KMS-11 (cell line): ENCODE measurements around the gene DIS3L2.

Source experiments
- H2AFZ ChIP-seq: fragments of 200-600 bp; sonication (generic); 2 replicates; pipeline ENCODE4 v1.6.1; 2016; ENCODE audit warnings: antibody characterized with exemption, mixed run types, low read depth
- H3K27ac ChIP-seq: fragments of 200-600 bp; sonication (generic); 2 replicates; pipeline ENCODE4 v1.6.1; 2016; ENCODE audit warnings: mild to moderate bottlenecking, mixed run types
- H3K27me3 ChIP-seq: fragments of 200-600 bp; sonication (generic); 2 replicates; pipeline ENCODE4 v1.6.1; 2017; ENCODE audit warnings: mild to moderate bottlenecking, low read depth, mixed run types, moderate library complexity; ENCODE audit not compliant: insufficient read depth
- H3K36me3 ChIP-seq: fragments of 200-600 bp; sonication (generic); 2 replicates; pipeline ENCODE4 v1.6.1; 2017; ENCODE audit warnings: mild to moderate bottlenecking, mixed run types; ENCODE audit not compliant: insufficient read depth
- H3K4me1 ChIP-seq: fragments of 200-600 bp; sonication (generic); 2 replicates; pipeline ENCODE4 v1.6.1; 2016; ENCODE audit warnings: mild to moderate bottlenecking, low read depth, mixed run types; ENCODE audit not compliant: poor library complexity, severe bottlenecking
- H3K4me2 ChIP-seq: fragments of 200-600 bp; sonication (generic); 2 replicates; pipeline ENCODE4 v1.7.0; 2016; ENCODE audit warnings: mild to moderate bottlenecking, mixed run types
- H3K4me3 ChIP-seq: fragments of 200-600 bp; sonication (generic); IDR thresholded peaks from 2 replicates; pipeline ENCODE4 v1.6.1; 2017; ENCODE audit warnings: low read depth, low read length, mixed read lengths; ENCODE audit not compliant: insufficient read depth
- H3K79me2 ChIP-seq: fragments of 200-600 bp; sonication (generic); 2 replicates; pipeline ENCODE4 v1.6.1; 2016; ENCODE audit warnings: low read depth, mixed run types; ENCODE audit not compliant: insufficient read depth
- H3K9ac ChIP-seq: fragments of 200-600 bp; sonication (generic); 2 replicates; pipeline ENCODE4 v1.6.1; 2016; ENCODE audit warnings: mild to moderate bottlenecking, mixed run types
- H4K20me1 ChIP-seq: fragments of 200-600 bp; sonication (generic); 2 replicates; pipeline ENCODE4 v1.6.1; 2016; ENCODE audit warnings: mild to moderate bottlenecking, mixed run types; ENCODE audit not compliant: insufficient read depth
- CTCF ChIP-seq: fragments of 200-600 bp; sonication (generic); conservative IDR thresholded peaks from 2 replicates; pipeline ENCODE4 v1.6.1; 2017; ENCODE audit warnings: low read depth, mild to moderate bottlenecking, antibody characterized with exemption, low read length, moderate library complexity, mixed read lengths

DIS3L2 gene

GRCh38 chr2:231934441-231935206 is 26.9 kb upstream of the DIS3L2 start:
- no peaks in the 10 kb centered on the region for H3K79me2 ChIP-seq
- peaks cover 14% of the 10 kb centered on the region for H3K4me1 ChIP-seq
- no peak overlapping the region for H3K9ac ChIP-seq
- no peak for TF ChIP-seq CTCF
- no peaks in the 10 kb centered on the region; the same call in 1 of the 2 replicates for H3K27me3 ChIP-seq
- no peaks in the 10 kb centered on the region for H4K20me1 ChIP-seq
- H3K36me3 ChIP-seq: no peaks in the 10 kb centered on the region
- no peak overlapping the region for H3K4me2 ChIP-seq
- H3K4me3 ChIP-seq: no peak overlapping the region
- no peak overlapping the region for H2AFZ ChIP-seq
- H3K27ac ChIP-seq: no peak overlapping the region

DNA sequence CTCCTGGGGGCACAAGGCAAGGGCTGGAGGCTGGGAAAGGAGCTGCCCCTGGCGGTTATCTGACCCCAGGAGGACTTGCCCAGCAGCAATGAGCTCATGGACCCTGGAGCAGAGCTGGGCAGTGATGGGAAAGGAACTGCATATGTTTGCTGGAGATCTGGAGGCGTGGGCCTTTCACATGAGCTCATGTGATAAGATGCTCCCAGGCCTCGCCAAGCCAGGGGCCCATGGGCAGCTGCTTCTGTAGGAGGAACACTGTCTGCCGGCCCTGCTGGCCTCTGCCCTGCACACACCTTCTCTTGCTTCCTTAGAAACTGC is 26.3 kb upstream of the DIS3L2 start:
- H3K27ac ChIP-seq: no peak overlapping the region
- no peak overlapping the region for H3K4me2 ChIP-seq
- no peak overlapping the region for H3K9ac ChIP-seq
- no peak overlapping the region for H3K4me3 ChIP-seq
- no peak for TF ChIP-seq CTCF
- no peaks in the 10 kb centered on the region; the same call in 1 of the 2 replicates for H3K27me3 ChIP-seq
- H3K4me1 ChIP-seq: peaks cover 14% of the 10 kb centered on the region
- H3K36me3 ChIP-seq: no peaks in the 10 kb centered on the region
- H2AFZ ChIP-seq: no peak overlapping the region
- H4K20me1 ChIP-seq: no peaks in the 10 kb centered on the region
- H3K79me2 ChIP-seq: no peaks in the 10 kb centered on the region

DNA sequence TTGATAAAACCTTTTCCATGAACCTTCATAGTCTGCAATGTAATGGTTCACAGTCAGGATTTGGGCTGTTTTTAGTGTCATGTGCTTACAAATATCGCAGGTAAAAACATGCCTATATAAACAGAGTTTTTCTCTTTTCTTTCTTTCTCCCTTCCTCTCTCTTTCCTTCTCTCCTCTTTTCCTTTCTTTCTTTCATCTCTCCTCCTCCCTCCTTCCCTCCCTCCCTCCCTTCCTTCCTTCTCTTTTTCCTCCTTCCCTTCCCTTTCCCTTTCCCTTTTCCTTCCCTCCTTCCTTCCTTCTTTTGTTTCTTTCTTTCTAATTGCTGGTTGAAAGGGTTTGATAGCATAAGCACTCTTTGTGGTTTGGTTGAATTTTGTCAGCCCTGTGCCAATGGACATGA is 25.7 kb upstream of the DIS3L2 start:
- H3K4me1 ChIP-seq: peaks cover 14% of the 10 kb centered on the region
- no peak overlapping the region for H3K4me3 ChIP-seq
- H2AFZ ChIP-seq: no peak overlapping the region
- no peak overlapping the region for H3K9ac ChIP-seq
- H3K27ac ChIP-seq: no peak overlapping the region
- no peaks in the 10 kb centered on the region for H3K36me3 ChIP-seq
- H3K27me3 ChIP-seq: no peaks in the 10 kb centered on the region
- H3K4me2 ChIP-seq: no peak overlapping the region
- no peak for TF ChIP-seq CTCF
- no peaks in the 10 kb centered on the region for H4K20me1 ChIP-seq
- no peaks in the 10 kb centered on the region for H3K79me2 ChIP-seq

GRCh38 chr2:231936491-231936890 is 25.0 kb upstream of the DIS3L2 start:
- Histone ChIP-seq H3K27ac (no peak overlapping the region), H3K4me2 (peak overlapping the region; percentile 2; the same call in 1 of the 2 replicates), H3K36me3 (no peaks in the 10 kb centered on the region), H3K27me3 (no peaks in the 10 kb centered on the region), H3K9ac (no peak overlapping the region), H2AFZ (no peak overlapping the region), H4K20me1 (no peaks in the 10 kb centered on the region), H3K79me2 (no peaks in the 10 kb centered on the region), H3K4me3 (no peak overlapping the region), H3K4me1 (peaks cover 14% of the 10 kb centered on the region)
- TF ChIP-seq CTCF: no peak
